Keratinocyte (primary cell): Measurements from ENCODE around the gene KCTD1. TPM values are rescaled to one million over a fixed set of nuclear protein-coding genes. Genes with fewer than 3 reads are reported as not detected.
A peak's percentile ranks its signal among the peaks of the same experiment; 100 is the strongest.

Source experiments
- DNase-seq: peaks from one replicate; pipeline ENCODE4 v3.0.0-alpha.2; 2011; ENCODE audit warnings: low read depth, missing footprints, low spot score
- FAIRE-seq: peaks from 2 replicates; lab custom pipeline; 2011; peaks lifted over from hg19 to GRCh38; lab: Jason Lieb, UNC
- H2AFZ ChIP-seq: 2 replicates; pipeline ENCODE4 v1.6.0; 2012; ENCODE audit warnings: low read length, control low read depth, inconsistent platforms; ENCODE audit not compliant: control insufficient read depth
- H3K27ac ChIP-seq: 2 replicates; pipeline ENCODE4 v1.5.1; 2011; ENCODE audit warnings: low read length; ENCODE audit not compliant: control insufficient read depth, insufficient read depth
- H3K27me3 ChIP-seq: 3 replicates; pipeline ENCODE4 v1.6.0; 2011; ENCODE audit warnings: low read length; ENCODE audit not compliant: control insufficient read depth, insufficient read depth; ENCODE audit errors: extremely low read depth
- H3K36me3 ChIP-seq, 2 experiments: 2 replicates in 1 of 2; 3 replicates in 1 of 2; pipeline ENCODE4 v1.5.1; 2011; ENCODE audit warnings: low read length in 2 of 2, mild to moderate bottlenecking in 1 of 2; ENCODE audit not compliant: control insufficient read depth in 2 of 2, insufficient read depth in 2 of 2; ENCODE audit errors: extremely low read depth in 1 of 2
- H3K4me1 ChIP-seq: 3 replicates; pipeline ENCODE4 v1.5.1; 2011; ENCODE audit warnings: low read length; ENCODE audit not compliant: control insufficient read depth, insufficient read depth; ENCODE audit errors: extremely low read depth
- H3K4me2 ChIP-seq: 3 replicates; pipeline ENCODE4 v1.6.0; 2011; ENCODE audit warnings: low read depth, low read length; ENCODE audit not compliant: control insufficient read depth, insufficient read depth; ENCODE audit errors: extremely low read depth
- H3K4me3 ChIP-seq, 3 experiments: fragments of 200-600 bp in 1 of 3; sonication (generic) in 1 of 3; 2 replicates in 2 of 3; 3 replicates in 1 of 3; pipeline ENCODE4 v1.5.1; 2011 to 2016; ENCODE audit warnings: low read length in 3 of 3, mild to moderate bottlenecking in 3 of 3, control low read depth in 2 of 3, inconsistent platforms in 1 of 3, low read depth in 1 of 3, mixed read lengths in 1 of 3, mixed run types in 1 of 3, moderate library complexity in 1 of 3; ENCODE audit not compliant: control insufficient read depth in 2 of 3, insufficient read depth in 2 of 3; ENCODE audit errors: extremely low read depth in 1 of 3
- H3K79me2 ChIP-seq: 2 replicates; pipeline ENCODE4 v1.6.0; 2012; ENCODE audit warnings: low read length; ENCODE audit not compliant: control insufficient read depth, insufficient read depth
- H3K9ac ChIP-seq: 3 replicates; pipeline ENCODE4 v1.6.0; 2011; ENCODE audit warnings: low read length; ENCODE audit not compliant: control insufficient read depth, insufficient read depth; ENCODE audit errors: extremely low read depth
- H3K9me1 ChIP-seq: 3 replicates; pipeline ENCODE4 v1.6.0; 2011; ENCODE audit warnings: low read length; ENCODE audit not compliant: control insufficient read depth, insufficient read depth; ENCODE audit errors: extremely low read depth
- H3K9me3 ChIP-seq: 2 replicates; pipeline ENCODE4 v1.5.1; 2012; ENCODE audit warnings: low read depth, low read length; ENCODE audit not compliant: control insufficient read depth
- H4K20me1 ChIP-seq: 3 replicates; pipeline ENCODE4 v1.6.0; 2011; ENCODE audit warnings: low read length; ENCODE audit not compliant: control insufficient read depth, insufficient read depth; ENCODE audit errors: extremely low read depth
- EZH2 ChIP-seq: IDR thresholded peaks from one replicate; pipeline ENCODE4 v1.6.1; 2012; ENCODE audit warnings: inconsistent platforms, mild to moderate bottlenecking, low read length, moderate library complexity
- dilution Hi-C: fragments of 300-500 bp; cut with MboI; formaldehyde crosslinking; loops from one replicate; pipeline ENCODE4 v1.7.0; 2020; ENCODE audit warnings: low sequenced_read_pairs; ENCODE audit not compliant: extremely low pct_ligation_motif_present
- polyA plus RNA-seq, 5 experiments: library from polyadenylated mRNA; depleted of rRNA in 3 of 5; stranded (reverse) in 3 of 5; stranded (forward) in 1 of 5; unstranded in 1 of 5; fragments of >200 nt; gene quantifications; 1 replicate in 1 of 5; 2 replicates in 3 of 5; 3 replicates in 1 of 5; pipeline versions ENCODE4 v1.2.1 to v1.2.3, GENCODE V29; 2011 to 2012; ENCODE audit warnings: missing spikeins in 2 of 5, low read depth in 1 of 5, low replicate concordance in 1 of 5
- TF ChIP-seq, protein P1 (sequence below), 3 experiments: IDR thresholded peaks in 1 of 3; conservative IDR thresholded peaks in 1 of 3; optimal IDR thresholded peaks in 1 of 3; 2 replicates in 2 of 3; 3 replicates in 1 of 3; pipeline versions ENCODE3 to v1.5.1; 2011; ENCODE audit warnings: low read length in 3 of 3, mild to moderate bottlenecking in 3 of 3, moderate library complexity in 2 of 3, control low read depth in 1 of 3, inconsistent platforms in 1 of 3; ENCODE audit not compliant: insufficient read depth in 2 of 3; ENCODE audit errors: extremely low read depth in 1 of 3

The KCTD1 gene
- polyA plus RNA-seq, 1 donor (not counting 4 experiments of a cell fraction or from before 2014, with no cell fraction given), result 32.1 TPM

DNA sequence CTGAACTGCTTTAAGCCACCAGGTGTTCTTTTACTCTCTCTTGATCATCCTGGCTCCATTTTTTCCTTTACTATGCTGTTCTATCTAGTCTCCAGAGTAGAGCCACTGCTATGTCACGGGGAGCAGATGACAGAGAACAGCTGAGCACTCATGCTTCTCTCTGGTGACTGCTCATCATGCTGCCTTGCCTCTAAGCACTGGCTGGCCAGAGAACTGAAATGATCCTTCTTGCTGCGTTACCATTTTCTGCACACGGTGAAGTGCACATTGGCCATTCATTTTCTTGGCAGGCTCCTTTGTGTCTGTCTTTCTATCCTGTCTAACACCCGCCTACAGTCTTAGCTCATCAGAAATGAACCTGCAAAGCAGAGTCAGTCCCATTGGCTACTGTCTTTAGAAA is 86.0 kb downstream of the KCTD1 start:
- H3K4me1 ChIP-seq, result peaks cover 23% of the 10 kb centered on the region
- H4K20me1 ChIP-seq, result no peaks in the 10 kb centered on the region
- H2AFZ ChIP-seq, result no peak overlapping the region
- H3K27ac ChIP-seq, result no peak overlapping the region
- dilution Hi-C loops, result no loop called here
- DNase-seq (no peak), FAIRE-seq (no peak)
- peaks cover 6 to 10% of the 10 kb centered on the region in 2 experiments for H3K36me3 ChIP-seq
- no peak overlapping the region for H3K4me2 ChIP-seq
- H3K27me3 ChIP-seq, result no peaks in the 10 kb centered on the region
- no peak overlapping the region for H3K4me3 ChIP-seq
- no peaks in the 10 kb centered on the region for H3K9me3 ChIP-seq
- no peaks in the 10 kb centered on the region for H3K79me2 ChIP-seq
- H3K9me1 ChIP-seq, result no peaks in the 10 kb centered on the region
- TF ChIP-seq, protein P1, sequence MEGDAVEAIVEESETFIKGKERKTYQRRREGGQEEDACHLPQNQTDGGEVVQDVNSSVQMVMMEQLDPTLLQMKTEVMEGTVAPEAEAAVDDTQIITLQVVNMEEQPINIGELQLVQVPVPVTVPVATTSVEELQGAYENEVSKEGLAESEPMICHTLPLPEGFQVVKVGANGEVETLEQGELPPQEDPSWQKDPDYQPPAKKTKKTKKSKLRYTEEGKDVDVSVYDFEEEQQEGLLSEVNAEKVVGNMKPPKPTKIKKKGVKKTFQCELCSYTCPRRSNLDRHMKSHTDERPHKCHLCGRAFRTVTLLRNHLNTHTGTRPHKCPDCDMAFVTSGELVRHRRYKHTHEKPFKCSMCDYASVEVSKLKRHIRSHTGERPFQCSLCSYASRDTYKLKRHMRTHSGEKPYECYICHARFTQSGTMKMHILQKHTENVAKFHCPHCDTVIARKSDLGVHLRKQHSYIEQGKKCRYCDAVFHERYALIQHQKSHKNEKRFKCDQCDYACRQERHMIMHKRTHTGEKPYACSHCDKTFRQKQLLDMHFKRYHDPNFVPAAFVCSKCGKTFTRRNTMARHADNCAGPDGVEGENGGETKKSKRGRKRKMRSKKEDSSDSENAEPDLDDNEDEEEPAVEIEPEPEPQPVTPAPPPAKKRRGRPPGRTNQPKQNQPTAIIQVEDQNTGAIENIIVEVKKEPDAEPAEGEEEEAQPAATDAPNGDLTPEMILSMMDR (optimal IDR thresholded peaks at IDR 0.05 in 1 of 3, IDR thresholded peaks at IDR 0.05 in 1 of 3, conservative IDR thresholded peaks at IDR 0.05 in 1 of 3; ENCODE audit: extremely low read depth in 1 of 3, insufficient read depth in 2 of 3, low read length in 3 of 3), result no peak
- TF ChIP-seq EZH2, result no peak
- no peak overlapping the region for H3K9ac ChIP-seq

DNA sequence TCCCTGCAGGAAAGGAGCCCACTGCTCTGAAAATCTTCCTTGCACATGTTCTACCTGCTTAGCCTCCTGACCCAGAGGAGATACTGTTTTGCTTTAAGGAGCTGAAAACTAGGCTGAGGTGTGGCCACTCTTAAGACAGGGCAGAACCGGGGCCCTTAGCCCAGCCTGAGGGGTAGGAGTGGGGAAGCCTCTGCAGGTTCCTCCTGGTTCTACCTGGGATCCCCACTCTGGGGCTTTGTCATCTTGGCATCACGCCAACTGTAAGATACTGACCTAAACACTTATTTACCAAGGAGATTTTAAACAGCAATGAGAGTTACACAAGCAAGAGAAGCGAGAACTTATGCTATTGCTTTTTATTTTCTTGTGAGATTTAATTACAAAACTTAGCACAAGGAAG is 86.9 kb downstream of the KCTD1 start:
- Histone ChIP-seq H3K4me3 (no peak overlapping the region), H3K4me2 (no peak overlapping the region), H3K79me2 (no peaks in the 10 kb centered on the region), H3K36me3 (peaks cover 6 to 10% of the 10 kb centered on the region in 2 experiments), H3K27ac (peak overlapping the region; percentile 83), H3K4me1 (peaks cover 23% of the 10 kb centered on the region), H3K9ac (no peak overlapping the region), H4K20me1 (no peaks in the 10 kb centered on the region), H3K9me1 (no peaks in the 10 kb centered on the region), H3K27me3 (no peaks in the 10 kb centered on the region), H3K9me3 (no peaks in the 10 kb centered on the region), H2AFZ (no peak overlapping the region)
- FAIRE-seq (no peak), DNase-seq (no peak)
- dilution Hi-C loops, result no loop called here
- TF ChIP-seq, protein P1 (optimal IDR thresholded peaks at IDR 0.05 in 1 of 3, IDR thresholded peaks at IDR 0.05 in 1 of 3, conservative IDR thresholded peaks at IDR 0.05 in 1 of 3; ENCODE audit: extremely low read depth in 1 of 3, insufficient read depth in 2 of 3, low read length in 3 of 3), result no peak
- TF ChIP-seq EZH2, result no peak
